C4-2B (cell line): ENCODE data around the gene ZNF91.

Experiments used
- ZFX ChIP-seq: fragments of 450-650 bp; IDR thresholded peaks from 2 replicates; pipeline ENCODE4 v1.6.1; 2017
- TF ChIP-seq, protein P1 (sequence below): fragments of 450-650 bp; conservative IDR thresholded peaks from 2 replicates; pipeline ENCODE4 v1.5.1; 2017; ENCODE audit warnings: mild to moderate bottlenecking

- TF ChIP-seq, protein P1, sequence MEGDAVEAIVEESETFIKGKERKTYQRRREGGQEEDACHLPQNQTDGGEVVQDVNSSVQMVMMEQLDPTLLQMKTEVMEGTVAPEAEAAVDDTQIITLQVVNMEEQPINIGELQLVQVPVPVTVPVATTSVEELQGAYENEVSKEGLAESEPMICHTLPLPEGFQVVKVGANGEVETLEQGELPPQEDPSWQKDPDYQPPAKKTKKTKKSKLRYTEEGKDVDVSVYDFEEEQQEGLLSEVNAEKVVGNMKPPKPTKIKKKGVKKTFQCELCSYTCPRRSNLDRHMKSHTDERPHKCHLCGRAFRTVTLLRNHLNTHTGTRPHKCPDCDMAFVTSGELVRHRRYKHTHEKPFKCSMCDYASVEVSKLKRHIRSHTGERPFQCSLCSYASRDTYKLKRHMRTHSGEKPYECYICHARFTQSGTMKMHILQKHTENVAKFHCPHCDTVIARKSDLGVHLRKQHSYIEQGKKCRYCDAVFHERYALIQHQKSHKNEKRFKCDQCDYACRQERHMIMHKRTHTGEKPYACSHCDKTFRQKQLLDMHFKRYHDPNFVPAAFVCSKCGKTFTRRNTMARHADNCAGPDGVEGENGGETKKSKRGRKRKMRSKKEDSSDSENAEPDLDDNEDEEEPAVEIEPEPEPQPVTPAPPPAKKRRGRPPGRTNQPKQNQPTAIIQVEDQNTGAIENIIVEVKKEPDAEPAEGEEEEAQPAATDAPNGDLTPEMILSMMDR: no peak
- TF ChIP-seq ZFX: no peak
These were observed 80.0 kb downstream of the ZNF91 start for GRCh38 chr19:23315286-23315685.
